GM21717 (cell line): ENCODE results near the gene KLHL36.
"Not testable (repeated sequence)": the region's sequence is repeated elsewhere in the genome, so short reads cannot be mapped to it uniquely, and the experiment has no call there.

Experiments used
- ATAC-seq: cut with Tn5 transposase; IDR thresholded peaks from one replicate; pipeline ENCODE4 v1.9.1; 2021; ENCODE audit warnings: mild to moderate bottlenecking, moderate library complexity; ENCODE audit not compliant: unreplicated experiment

KLHL36 gene

GRCh38 chr16:84667600-84668309, 19.4 kb downstream of the KLHL36 start:
- ATAC-seq, result no peak

- no peak for ATAC-seq
Observed at GRCh38 chr16:84670063-84670462, 21.8 kb downstream of the KLHL36 start.

GRCh38 chr16:84672276-84673202, 24.2 kb downstream of the KLHL36 start:
- ATAC-seq, result no peak

- no peak for ATAC-seq
Observed at GRCh38 chr16:84673203-84673535, 24.9 kb downstream of the KLHL36 start.

GRCh38 chr16:84673561-84673960, 25.2 kb downstream of the KLHL36 start:
- no peak for ATAC-seq

GRCh38 chr16:84675423-84675822, 27.1 kb downstream of the KLHL36 start:
- ATAC-seq, result no peak

- ATAC-seq, result no peak
Observed at GRCh38 chr16:84675884-84676283, 27.6 kb downstream of the KLHL36 start.

- no peak for ATAC-seq
Observed at GRCh38 chr16:84677017-84677803, 28.9 kb downstream of the KLHL36 start.

- no peak for ATAC-seq
Observed at GRCh38 chr16:84677849-84678248, 29.5 kb downstream of the KLHL36 start.

- ATAC-seq, result no peak
Observed at GRCh38 chr16:84678541-84678940, 30.2 kb downstream of the KLHL36 start.

- no peak for ATAC-seq
Observed at GRCh38 chr16:84680165-84680842, 32.0 kb downstream of the KLHL36 start.

- ATAC-seq, result no peak
Observed at GRCh38 chr16:84680843-84681629, 32.7 kb downstream of the KLHL36 start.

- ATAC-seq, result no peak
Observed at GRCh38 chr16:84683691-84684591, 35.6 kb downstream of the KLHL36 start.

GRCh38 chr16:84684592-84684965, 36.3 kb downstream of the KLHL36 start:
- no peak for ATAC-seq

- no peak for ATAC-seq
Observed at GRCh38 chr16:84685210-84685609, 36.9 kb downstream of the KLHL36 start.

- ATAC-seq, result no peak
Observed at GRCh38 chr16:84686707-84687298, 38.5 kb downstream of the KLHL36 start.

- peak; percentile 73 for ATAC-seq
Observed at GRCh38 chr16:84687715-84688114, 39.4 kb downstream of the KLHL36 start.

- ATAC-seq, result not testable (repeated sequence)
Observed at GRCh38 chr16:84688163-84688562, 39.9 kb downstream of the KLHL36 start.

GRCh38 chr16:84689111-84689510, 40.8 kb downstream of the KLHL36 start:
- ATAC-seq, result no peak
